HG03354 (cell line): Measurements from ENCODE around the gene LSR.

ENCODE experiments used
- ATAC-seq: cut with Tn5 transposase; IDR thresholded peaks from one replicate; pipeline ENCODE4 v1.9.1; 2021; ENCODE audit warnings: mild to moderate bottlenecking; ENCODE audit not compliant: unreplicated experiment, poor library complexity, severe bottlenecking

Gene LSR

GRCh38 chr19:35265126-35265899 is 16.5 kb downstream of the LSR start:
- no peak for ATAC-seq

DNA sequence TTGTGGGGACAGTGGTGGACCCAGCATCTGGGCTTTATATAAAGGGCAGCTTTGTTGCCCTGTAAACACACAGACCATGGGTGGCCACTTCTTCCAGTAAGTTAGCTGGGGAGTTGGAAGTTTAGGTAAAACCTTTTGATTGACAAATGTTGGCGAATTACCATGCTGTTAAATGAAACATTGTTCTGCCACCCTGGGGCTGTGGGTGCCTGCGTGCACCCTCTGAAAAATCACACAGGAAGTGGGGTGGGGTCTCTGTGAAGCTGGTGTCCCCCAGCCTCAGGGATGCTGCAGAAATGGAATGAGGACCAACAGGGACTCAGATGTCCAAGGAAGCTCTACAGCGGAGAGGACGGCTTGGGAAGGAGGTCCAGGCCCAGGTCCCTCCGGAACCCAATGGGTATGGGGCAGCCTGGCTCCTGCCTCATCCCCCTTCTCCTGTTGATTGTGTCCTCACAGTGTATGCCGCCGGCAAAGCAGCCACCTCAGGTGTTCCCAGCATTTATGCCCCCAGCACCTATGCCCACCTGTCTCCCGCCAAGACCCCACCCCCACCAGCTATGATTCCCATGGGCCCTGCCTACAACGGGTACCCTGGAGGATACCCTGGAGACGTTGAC is 17.2 kb downstream of the LSR start:
- no peak for ATAC-seq

DNA sequence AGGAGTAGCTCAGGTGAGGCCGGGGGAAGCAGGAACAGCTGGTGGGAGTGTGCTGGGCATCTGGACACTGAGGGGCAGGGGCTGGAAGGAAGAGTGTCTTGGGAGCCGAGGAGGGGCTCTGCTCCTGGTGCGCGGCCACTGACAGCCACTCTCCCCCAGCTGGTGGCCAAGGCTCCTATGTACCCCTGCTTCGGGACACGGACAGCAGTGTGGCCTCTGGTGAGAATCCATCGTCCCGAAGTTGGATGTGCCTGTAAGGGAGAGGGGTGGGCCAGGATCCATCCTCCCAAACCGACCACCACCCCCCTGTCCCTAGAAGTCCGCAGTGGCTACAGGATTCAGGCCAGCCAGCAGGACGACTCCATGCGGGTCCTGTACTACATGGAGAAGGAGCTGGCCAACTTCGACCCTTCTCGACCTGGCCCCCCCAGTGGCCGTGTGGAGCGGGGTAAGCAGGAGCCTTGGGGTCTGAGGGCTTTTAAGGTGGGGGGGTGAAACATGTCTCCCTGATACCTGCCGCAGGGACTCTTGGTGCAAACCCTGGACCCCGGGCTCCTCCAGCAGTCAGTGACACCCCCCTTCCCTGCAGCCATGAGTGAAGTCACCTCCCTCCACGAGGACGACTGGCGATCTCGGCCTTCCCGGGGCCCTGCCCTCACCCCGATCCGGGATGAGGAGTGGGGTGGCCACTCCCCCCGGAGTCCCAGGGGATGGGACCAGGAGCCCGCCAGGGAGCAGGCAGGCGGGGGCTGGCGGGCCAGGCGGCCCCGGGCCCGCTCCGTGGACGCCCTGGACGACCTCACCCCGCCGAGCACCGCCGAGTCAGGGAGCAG is 17.9 kb downstream of the LSR start:
- ATAC-seq: no peak

DNA sequence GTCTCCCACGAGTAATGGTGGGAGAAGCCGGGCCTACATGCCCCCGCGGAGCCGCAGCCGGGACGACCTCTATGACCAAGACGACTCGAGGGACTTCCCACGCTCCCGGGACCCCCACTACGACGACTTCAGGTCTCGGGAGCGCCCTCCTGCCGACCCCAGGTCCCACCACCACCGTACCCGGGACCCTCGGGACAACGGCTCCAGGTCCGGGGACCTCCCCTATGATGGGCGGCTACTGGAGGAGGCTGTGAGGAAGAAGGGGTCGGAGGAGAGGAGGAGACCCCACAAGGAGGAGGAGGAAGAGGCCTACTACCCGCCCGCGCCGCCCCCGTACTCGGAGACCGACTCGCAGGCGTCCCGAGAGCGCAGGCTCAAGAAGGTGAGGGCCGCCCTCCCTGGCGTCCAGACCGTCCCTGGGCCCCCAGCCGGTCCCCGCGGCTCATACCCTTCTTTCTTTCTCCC is 18.6 kb downstream of the LSR start:
- no peak for ATAC-seq

DNA sequence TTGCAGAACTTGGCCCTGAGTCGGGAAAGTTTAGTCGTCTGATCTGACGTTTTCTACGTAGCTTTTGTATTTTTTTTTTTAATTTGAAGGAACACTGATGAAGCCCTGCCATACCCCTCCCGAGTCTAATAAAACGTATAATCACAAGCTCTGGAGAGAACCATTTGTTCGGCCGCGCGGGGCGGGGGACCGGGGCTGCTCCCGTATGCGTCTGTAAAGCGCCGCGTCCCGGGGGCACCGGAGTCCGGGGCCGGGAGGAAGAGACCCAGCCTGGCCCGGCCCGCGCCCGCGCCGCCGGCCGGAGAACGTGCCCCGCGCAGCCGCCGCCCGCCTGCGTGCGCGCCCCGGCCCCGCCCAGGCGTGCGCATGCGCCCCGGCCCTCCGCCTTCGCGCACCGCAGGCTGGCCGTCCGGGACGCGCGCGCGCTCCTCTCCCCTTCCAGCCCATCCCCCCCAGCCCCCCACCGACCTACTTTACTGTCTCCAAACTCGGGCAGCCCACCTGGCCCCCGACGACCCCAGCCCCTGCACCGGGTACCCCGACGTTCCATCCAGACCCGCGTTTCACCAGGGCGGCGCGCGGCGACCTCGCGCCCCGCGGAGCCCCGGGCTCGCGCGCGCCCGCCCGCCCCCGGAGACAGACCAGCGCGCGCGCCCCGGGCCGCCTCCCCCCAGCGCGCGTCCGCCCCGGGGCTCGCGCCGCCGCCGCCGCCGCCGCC is 19.2 kb downstream of the LSR start:
- ATAC-seq: peak; percentile 47

DNA sequence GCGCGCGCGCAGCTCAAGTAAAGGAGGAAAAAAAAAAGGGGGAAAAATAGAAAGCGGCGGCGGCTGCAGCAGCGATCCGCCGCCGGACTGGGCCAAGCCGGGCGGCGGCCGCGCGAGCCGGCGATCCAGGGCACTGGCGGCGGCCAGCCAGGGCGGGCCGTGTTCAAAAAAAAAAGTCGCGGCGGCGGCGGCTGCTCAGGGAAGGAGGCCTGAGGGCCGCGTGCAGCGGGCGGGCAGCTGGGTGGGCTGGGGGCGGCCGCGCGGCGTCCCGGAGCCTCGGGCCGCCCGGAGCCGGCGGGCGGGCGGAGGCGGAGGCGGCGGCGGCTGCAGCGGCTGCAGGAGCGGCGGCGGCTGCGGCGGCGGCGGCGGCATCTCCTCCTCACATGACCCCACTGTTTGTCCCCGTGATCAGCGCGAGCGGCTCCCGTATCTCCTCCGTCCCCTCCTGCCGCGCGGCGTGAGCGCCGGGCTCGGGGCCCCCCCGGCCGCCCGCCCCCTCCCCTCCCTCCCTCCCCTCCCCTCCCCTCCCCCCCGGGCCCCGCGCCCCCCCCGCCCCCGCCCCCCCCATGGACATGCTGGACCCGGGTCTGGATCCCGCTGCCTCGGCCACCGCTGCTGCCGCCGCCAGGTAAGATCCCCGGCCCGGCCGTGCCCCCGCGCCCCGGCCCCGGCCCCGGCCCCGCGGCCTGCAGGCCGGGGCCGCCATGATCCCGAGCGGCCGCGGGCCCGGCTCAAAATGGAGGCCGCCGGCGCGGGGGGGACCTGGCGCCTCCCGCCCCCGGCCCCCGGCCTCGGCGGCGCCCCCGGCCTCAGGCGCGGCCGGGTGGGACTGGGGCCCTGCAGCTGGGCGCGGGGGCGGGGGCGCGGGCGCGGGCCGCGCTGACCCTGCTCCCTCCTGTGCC is 20.0 kb downstream of the LSR start, which contains the start of gene USF2:
Gene USF2 (plus strand): TSS at position 427 of the 902 bp plus-strand sequence. CDS start 140 bp downstream, at position 567.
- peak; percentile 37 for ATAC-seq

DNA sequence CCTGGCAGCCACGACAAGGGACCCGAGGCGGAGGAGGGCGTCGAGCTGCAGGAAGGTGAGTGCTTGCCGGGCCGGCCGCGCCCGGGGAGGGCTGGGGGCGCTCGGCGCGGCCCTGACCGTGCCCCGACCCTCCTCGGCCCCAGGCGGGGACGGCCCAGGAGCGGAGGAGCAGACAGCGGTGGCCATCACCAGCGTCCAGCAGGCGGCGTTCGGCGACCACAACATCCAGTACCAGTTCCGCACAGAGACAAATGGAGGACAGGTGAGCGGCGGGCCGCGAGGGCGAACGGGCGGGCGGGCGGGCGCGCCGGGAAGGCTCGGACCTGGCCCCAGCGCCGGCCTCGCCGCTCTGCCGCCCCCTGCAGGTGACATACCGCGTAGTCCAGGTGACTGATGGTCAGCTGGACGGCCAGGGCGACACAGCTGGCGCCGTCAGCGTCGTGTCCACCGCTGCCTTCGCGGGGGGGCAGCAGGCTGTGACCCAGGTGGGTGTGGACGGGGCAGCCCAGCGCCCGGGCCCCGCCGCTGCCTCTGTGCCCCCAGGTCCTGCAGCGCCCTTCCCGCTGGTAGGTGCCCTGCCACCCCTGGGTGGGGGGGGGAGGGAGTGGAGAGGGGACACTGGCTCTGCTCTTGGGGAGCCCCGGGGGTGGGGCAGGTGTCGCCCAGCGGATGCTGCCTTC is 20.8 kb downstream of the LSR start:
- ATAC-seq: peak; percentile 57

- no peak for ATAC-seq
Measured at GRCh38 chr19:35270381-35270811, 21.6 kb downstream of the LSR start.

GRCh38 chr19:35271546-35271945 is 22.7 kb downstream of the LSR start:
- ATAC-seq: no peak

GRCh38 chr19:35272122-35272719 is 23.4 kb downstream of the LSR start:
- no peak for ATAC-seq

GRCh38 chr19:35272954-35273649 is 24.3 kb downstream of the LSR start:
- no peak for ATAC-seq

DNA sequence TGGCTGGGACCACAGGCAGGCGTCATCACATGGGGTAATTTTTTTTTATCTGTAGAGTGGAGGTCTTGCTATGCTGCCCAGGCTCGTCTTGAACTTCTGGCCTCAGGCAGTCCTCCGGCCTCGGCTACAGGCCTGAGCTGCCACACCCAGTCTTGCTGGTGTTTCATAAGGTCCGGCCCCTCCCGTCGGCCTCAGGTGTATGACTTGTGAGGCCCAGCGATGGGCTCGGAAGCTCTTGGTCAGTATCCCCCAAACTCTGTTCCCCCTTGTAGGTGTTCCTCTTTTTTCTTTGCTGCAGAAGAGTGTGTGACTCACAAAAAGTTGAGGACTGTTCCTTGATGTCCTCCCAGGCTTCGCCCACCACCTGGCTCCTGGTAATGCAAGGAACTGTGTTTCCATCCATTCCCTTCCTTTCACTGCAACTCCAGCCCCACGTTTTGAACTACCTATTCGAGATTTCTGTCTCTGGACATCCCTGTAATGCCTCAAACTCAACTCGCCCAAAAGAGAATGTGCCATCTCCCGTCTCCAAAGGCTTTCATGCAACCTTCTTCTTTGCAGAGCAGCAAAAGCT is 25.0 kb downstream of the LSR start:
- no peak for ATAC-seq

GRCh38 chr19:35274323-35274722 is 25.5 kb downstream of the LSR start:
- ATAC-seq: no peak

DNA sequence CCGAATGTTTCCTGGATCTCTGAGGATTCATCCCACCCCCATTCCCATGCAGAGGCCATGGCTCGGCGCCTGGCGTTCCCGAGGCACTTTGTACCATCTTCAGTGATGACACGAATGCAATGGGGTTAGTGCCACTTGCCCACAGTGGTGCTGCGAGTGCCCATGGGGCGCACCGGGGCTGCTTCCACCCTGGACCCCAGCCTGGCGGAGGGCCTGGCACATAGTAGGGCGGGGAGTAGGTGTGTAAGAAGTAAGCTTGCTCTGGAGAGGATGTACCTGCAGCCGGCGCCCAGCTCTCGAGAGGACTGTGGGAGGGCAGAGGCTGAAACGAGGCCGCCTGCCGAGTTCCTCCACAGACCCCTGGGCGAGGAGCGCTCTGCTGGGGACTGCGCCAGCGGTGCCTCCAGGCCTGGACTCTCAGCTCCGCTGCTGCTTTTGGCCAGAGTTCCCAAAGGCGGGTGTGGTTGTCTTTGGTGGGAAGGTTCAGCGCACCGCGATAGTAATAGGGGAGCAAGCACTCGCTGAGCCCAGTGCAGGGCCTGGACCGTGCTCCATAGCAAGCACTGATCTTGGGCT is 28.0 kb downstream of the LSR start:
- no peak for ATAC-seq

- ATAC-seq: no peak
Measured at GRCh38 chr19:35278578-35279284, 29.9 kb downstream of the LSR start.

DNA sequence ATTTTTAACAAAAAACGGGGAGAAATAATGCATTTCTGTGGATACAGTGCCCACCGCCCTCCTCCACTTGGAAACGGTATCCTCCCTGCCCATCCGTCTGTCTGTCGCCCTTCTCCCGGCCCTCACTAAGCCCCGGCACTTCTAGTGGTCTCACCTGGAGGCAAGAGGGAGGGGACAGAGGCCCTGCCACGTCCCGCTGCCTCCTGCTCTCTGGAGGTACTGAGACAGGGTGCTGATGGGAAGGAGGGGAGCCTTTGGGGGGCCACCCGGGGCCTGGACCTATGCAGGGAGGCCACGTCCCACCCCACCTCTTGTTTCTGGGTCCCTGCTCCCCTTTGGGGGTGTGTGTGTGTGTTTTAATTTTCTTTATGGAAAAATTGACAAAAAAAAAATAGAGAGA is 30.6 kb downstream of the LSR start:
- no peak for ATAC-seq
